HS-27A (cell line): ENCODE results near the gene LOXHD1.

Experiments used
- DNase-seq: peaks from one replicate; pipeline ENCODE4 v3.0.0-alpha.2; 2012; ENCODE audit warnings: low read depth, missing footprints

The LOXHD1 gene

DNA sequence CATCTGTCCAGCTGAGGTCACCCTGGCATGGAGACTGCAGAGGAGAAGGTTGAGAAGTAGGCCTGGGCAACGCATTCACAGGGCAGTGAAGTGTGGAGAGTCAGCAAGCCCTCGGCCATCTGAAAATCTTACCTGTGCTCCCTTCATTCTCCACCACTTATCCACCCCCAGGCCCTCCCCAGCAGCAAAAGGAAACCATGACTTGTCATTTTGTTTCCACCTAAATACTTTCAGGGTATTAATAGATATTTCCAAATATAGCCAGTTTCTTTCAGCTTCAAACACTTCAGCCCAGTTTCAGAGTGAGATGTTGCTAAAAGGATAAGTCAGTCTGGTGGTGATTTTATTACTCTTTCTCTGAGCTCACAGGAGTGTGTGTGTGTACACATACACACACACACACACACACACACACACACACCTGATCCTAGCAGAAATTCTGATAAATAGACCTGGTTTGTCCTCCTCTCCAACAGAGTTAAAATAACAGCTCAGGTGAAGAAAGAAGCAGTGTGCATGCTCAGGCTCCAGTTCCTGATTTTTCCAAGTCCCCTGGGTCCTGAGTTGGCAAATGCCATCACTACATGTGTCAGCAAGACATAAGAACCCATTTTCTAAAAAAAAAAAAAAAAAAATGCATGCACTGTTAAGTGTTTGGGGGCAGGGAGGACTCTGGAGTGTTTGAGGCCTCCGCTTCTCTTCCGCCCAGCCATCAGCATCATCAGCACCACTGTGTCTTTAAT, 82.8 kb downstream of the LOXHD1 start:
- DNase-seq = no peak

DNA sequence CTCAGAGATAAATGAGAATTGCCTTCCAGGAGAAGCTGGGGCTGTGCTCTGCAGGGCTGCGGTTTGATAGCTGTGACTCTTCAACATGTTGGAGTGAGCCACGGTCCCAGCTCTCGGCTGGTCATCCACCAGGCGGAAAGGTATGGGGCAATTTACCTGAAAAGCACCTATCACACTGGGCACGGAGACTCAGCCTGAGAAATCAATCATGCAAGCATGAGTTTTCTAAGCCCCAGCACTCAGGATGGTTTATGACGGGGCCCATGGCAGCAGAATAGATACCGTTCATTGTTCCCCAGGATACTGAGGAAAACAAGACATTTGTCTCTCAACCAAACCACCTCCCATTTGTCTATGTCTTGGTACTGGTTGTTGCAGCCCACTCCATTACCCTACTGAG, 83.9 kb downstream of the LOXHD1 start:
- no peak for DNase-seq

DNA sequence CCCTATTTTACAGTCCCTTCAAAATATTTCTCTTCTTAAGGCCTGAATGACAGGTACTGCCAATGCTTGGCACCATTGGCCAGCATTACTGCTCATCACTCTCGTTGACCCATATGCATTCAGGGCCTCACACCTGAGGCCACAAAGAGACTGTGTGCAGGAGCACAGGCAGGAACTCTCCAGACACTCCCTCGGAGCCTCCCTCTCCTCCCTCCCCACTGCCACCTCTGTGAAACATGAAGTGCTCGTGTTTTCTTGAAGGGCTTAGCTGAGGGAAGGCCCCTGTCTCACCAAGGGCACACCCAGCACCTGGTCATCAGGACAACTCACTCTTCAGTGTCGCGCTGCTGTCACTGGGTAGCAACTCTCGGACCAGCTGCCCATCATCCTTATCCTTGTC, 85.3 kb downstream of the LOXHD1 start:
- DNase-seq = no peak

DNA sequence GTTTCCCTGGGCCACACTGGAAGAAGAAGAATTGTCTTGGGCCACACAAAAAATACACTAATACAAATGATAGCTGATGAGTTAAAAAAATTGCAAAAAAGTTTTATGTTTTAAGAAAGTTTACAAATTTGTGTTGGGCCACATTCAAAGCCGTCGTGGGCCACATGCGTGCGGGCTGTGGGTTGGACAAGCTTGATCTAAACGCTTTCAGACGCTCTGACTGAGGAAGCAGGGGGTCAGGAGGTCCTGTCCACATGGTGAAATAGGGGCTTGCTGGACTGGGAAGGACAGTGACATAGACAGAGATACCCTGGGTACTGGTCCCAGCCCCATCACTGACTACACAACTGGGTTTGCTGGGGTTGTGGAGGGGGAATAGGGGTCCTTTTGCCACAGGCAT, 86.4 kb downstream of the LOXHD1 start:
- DNase-seq = no peak

DNA sequence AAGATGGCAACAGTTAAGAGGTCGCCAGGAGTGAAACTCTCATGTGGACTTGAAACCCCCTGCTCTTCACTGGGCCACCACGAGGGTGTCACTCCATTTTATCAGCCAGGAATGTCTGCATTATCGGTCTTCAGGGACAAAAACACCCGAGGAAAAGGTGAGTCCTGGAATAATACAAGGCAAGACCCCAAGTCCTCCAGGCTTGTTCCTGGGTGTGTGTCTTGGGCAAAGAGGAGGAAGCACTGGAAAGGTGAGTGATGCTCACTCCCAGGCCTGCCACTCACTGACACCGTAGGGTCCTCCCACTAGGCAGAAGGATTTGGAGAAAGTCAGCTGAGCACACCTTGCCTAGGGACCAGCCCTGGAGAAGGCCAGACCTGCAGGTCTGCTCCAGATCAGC, 86.9 kb downstream of the LOXHD1 start:
- DNase-seq = no peak

DNA sequence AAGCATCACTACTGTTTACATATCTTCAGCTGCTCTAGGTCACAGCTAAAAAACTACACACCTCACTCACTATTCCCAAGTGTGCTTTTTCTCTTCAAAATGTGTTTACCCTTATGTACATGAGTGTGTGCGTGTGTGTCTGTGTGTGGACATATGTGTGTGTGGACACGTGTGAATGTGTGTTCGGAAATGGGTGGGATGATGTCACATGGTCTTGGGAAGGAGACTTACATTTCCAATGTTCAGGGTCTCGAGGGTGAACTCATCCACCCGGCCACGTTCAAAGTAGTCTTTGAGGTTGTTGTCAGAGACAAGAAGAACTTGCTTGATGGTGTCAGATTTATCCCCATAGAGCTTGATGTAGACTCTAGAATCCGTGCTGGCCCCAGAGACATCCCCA, 87.8 kb downstream of the LOXHD1 start:
- no peak for DNase-seq

- no peak for DNase-seq
Measured at GRCh38 chr18:46567196-46567595, 89.8 kb downstream of the LOXHD1 start.

- no peak for DNase-seq
Measured at GRCh38 chr18:46566111-46566510, 90.9 kb downstream of the LOXHD1 start.

DNA sequence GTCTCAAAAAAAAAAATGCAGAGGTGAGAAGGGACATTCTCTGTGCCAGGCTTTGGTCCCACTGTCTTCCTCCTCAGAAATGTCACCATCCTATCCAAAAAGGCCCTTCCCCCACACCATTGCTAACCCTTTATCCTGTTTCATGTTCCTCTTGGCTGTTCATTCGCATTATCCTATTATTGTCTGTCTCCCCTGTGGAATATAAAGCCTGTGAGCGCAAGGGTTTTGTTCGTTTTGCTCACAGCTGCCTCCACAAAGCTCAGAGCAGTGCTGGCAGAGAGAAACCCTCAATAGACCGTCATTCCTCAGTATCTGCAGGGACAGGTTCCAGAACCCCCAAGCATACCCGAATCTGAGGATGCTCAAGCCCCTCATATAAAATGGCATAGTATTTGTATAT, 91.8 kb downstream of the LOXHD1 start:
- no peak for DNase-seq

DNA sequence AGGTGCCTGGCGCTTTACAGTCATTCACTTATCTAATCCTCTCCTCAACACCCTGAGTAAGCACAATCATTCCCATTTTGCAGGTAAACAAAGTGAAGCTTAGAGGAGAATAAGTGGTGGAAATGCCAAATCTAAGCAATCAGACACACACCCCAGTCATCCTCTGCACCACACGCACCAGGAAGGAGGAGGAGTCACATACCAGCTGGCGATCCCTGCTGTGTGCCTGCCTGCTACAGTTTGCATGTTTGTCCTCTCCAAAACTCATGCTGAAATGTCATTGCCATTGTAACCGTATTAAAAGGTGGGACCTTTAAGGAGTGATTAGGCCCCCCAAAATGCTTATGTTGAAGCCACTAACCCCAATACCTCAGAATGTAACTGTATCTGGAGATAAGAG, 93.7 kb downstream of the LOXHD1 start:
- no peak for DNase-seq

GRCh38 chr18:46562674-46563192, 94.3 kb downstream of the LOXHD1 start:
- DNase-seq = no peak

DNA sequence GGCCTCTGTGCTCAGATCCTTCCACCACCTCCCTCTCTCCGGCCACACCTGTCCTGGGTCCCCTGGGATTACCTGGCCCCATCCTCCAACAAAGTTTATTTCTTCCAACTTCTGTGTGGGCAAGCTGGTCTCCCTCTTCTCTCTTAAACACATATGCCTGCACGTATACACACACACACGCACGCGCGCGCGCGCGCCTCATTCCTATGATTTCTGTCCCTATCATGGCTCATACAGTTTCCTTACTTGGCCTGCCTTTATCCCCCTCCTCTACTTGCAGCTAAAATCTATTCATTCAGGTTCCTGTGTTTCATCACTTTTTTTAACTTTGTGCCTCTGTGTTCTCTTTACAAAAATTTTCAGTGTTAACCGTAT, 96.4 kb downstream of the LOXHD1 start:
- no peak for DNase-seq

- DNase-seq = no peak
Measured at GRCh38 chr18:46559946-46560670, 96.9 kb downstream of the LOXHD1 start.

- no peak for DNase-seq
Measured at GRCh38 chr18:46559296-46559695, 97.7 kb downstream of the LOXHD1 start.

- DNase-seq = no peak
Measured at GRCh38 chr18:46556590-46557206, 100.3 kb downstream of the LOXHD1 start.

- DNase-seq = no peak
Measured at GRCh38 chr18:46555724-46556123, 101.3 kb downstream of the LOXHD1 start.

DNA sequence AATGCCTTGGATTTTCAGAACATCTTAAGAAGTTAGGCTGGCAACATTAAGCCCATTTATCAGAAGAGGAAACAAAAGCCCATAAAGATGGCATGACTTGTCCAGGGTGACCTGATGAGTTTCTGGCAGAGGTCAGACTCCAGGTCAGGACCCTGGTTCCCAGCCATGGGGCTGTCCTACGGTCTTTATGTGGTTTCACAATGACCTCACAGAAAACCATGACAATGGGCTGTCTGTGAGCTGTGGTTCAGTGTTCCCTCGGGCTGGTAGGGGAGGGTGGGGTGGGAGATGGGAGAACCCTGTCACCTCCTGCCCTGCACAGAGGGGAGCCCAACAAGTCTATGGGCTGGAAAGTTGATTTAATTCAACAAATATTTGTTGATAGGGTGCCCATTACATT, 101.8 kb downstream of the LOXHD1 start:
- DNase-seq = no peak

- no peak for DNase-seq
Measured at GRCh38 chr18:46554406-46555080, 102.5 kb downstream of the LOXHD1 start.

- DNase-seq = no peak
Measured at GRCh38 chr18:46550609-46551008, 106.4 kb downstream of the LOXHD1 start.

DNA sequence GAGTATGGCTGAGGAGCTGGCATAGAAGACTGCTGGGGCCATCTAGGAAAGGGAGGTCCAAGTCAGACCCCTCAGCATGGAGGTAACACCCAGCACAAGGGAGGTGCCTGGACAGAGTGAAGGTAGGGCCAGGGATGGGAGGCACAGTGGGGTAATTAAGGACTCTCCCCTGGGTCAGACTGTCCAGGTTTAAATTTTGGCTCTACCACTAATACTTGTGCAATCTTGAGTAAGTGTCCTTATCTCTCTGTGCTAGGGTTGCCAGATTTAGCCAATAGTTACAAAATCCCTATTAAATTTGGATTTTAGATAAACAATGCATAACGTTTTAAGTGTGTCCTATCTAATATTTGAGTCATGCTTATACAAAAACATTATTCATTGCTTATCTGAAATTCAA, 109.5 kb downstream of the LOXHD1 start:
- DNase-seq = no peak

GRCh38 chr18:46546111-46546640, 110.8 kb downstream of the LOXHD1 start:
- DNase-seq = peak; percentile 8

DNA sequence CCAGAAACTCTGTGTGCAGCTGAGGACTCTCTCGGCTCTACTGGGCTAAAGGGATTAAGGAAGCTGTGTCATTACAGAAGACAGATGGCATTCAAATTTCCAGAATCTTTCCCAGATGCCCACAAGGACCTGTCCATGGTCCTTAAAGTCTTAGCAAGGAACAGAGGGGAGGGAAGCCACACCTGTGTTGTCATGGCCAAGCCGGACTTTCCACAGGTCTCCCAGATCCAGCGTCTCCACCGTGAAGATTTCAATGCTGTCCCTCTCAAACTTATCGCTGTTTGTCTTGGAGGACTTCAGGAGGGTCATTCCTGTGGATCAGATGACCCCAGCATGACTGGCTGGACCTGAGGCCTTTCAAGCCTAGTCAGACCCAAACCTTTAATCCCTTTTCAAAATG, 114.5 kb downstream of the LOXHD1 start:
- no peak for DNase-seq
